HG02678 (cell line): Measurements from ENCODE around the gene NAALADL2.
"Not testable (repeated sequence)": the region's sequence is repeated elsewhere in the genome, so short reads cannot be mapped to it uniquely, and the experiment has no call there.

ENCODE experiments used
- ATAC-seq: cut with Tn5 transposase; IDR thresholded peaks from one replicate; pipeline ENCODE4 v1.9.1; 2021; ENCODE audit warnings: mild to moderate bottlenecking, moderate library complexity; ENCODE audit not compliant: unreplicated experiment

Gene NAALADL2

GRCh38 chr3:175255698-175256097, 396.6 kb downstream of the NAALADL2 start:
- no peak for ATAC-seq

- no peak for ATAC-seq
Observed at GRCh38 chr3:175257123-175257522, 398.0 kb downstream of the NAALADL2 start.

GRCh38 chr3:175258763-175259162, 399.6 kb downstream of the NAALADL2 start:
- no peak for ATAC-seq

- ATAC-seq = no peak
Observed at GRCh38 chr3:175260145-175260794, 401.1 kb downstream of the NAALADL2 start.

GRCh38 chr3:175266478-175266877, 407.3 kb downstream of the NAALADL2 start:
- no peak for ATAC-seq

GRCh38 chr3:175267121-175267531, 408.0 kb downstream of the NAALADL2 start:
- no peak for ATAC-seq

- no peak for ATAC-seq
Observed at GRCh38 chr3:175267561-175267960, 408.4 kb downstream of the NAALADL2 start.

- ATAC-seq = no peak
Observed at GRCh38 chr3:175269394-175269793, 410.3 kb downstream of the NAALADL2 start.

- no peak for ATAC-seq
Observed at GRCh38 chr3:175270198-175270837, 411.2 kb downstream of the NAALADL2 start.

- no peak for ATAC-seq
Observed at GRCh38 chr3:175270866-175271265, 411.7 kb downstream of the NAALADL2 start.

- ATAC-seq = not testable (repeated sequence)
Observed at GRCh38 chr3:175271465-175271864, 412.3 kb downstream of the NAALADL2 start.

GRCh38 chr3:175272392-175272791, 413.3 kb downstream of the NAALADL2 start:
- ATAC-seq = no peak

- no peak for ATAC-seq
Observed at GRCh38 chr3:175273573-175273972, 414.4 kb downstream of the NAALADL2 start.

- peak; percentile 58 for ATAC-seq
Observed at GRCh38 chr3:175274056-175274455, 414.9 kb downstream of the NAALADL2 start.

- ATAC-seq = peak; percentile 39
Observed at GRCh38 chr3:175274474-175275218, 415.5 kb downstream of the NAALADL2 start.

- ATAC-seq = no peak
Observed at GRCh38 chr3:175278680-175279079, 419.5 kb downstream of the NAALADL2 start.

- no peak for ATAC-seq
Observed at GRCh38 chr3:175279457-175279856, 420.3 kb downstream of the NAALADL2 start.

- ATAC-seq = no peak
Observed at GRCh38 chr3:175279911-175280310, 420.8 kb downstream of the NAALADL2 start.

GRCh38 chr3:175287361-175287963, 428.3 kb downstream of the NAALADL2 start:
- peak; percentile 85 for ATAC-seq

- ATAC-seq = no peak
Observed at GRCh38 chr3:175288621-175289020, 429.5 kb downstream of the NAALADL2 start.

- ATAC-seq = no peak
Observed at GRCh38 chr3:175294793-175295192, 435.7 kb downstream of the NAALADL2 start.
